Measurements from ENCODE around the gene PCDHGA7.

DNA sequence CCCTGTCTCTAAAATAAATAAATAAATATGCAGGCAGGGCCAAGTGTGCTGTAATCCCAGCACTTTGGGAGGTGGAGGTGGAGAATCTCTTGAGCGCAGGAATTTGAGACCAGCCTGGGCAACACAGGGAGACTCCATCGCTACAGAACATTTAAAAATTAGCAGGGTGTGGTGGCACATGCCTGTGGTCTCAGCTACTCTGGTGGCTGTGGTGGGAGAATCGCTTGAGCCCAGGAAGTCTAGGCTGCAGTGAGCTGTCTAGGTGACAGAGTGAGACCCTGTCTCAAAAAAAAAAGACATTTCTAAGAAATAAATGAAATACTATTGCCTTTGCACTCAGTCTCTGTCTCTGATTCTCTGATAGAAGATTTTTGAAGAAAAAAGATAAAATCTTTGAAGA, 29.0 kb downstream of the PCDHGA7 start:
- TF ChIP-seq, protein P1, sequence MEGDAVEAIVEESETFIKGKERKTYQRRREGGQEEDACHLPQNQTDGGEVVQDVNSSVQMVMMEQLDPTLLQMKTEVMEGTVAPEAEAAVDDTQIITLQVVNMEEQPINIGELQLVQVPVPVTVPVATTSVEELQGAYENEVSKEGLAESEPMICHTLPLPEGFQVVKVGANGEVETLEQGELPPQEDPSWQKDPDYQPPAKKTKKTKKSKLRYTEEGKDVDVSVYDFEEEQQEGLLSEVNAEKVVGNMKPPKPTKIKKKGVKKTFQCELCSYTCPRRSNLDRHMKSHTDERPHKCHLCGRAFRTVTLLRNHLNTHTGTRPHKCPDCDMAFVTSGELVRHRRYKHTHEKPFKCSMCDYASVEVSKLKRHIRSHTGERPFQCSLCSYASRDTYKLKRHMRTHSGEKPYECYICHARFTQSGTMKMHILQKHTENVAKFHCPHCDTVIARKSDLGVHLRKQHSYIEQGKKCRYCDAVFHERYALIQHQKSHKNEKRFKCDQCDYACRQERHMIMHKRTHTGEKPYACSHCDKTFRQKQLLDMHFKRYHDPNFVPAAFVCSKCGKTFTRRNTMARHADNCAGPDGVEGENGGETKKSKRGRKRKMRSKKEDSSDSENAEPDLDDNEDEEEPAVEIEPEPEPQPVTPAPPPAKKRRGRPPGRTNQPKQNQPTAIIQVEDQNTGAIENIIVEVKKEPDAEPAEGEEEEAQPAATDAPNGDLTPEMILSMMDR (optimal IDR thresholded peaks at IDR 0.05 in 1 of 3, IDR thresholded peaks at IDR 0.05 in 1 of 3, conservative IDR thresholded peaks at IDR 0.05 in 1 of 3; ENCODE audit: extremely low read depth in 1 of 3, insufficient read depth in 2 of 3, low read length in 3 of 3), result no peak
- TF ChIP-seq EZH2 (IDR thresholded peaks at IDR 0.05; ENCODE audit: low read length), result no peak

All from keratinocyte (primary cell).